ENCODE measurements around the gene ELMO1.

DNA sequence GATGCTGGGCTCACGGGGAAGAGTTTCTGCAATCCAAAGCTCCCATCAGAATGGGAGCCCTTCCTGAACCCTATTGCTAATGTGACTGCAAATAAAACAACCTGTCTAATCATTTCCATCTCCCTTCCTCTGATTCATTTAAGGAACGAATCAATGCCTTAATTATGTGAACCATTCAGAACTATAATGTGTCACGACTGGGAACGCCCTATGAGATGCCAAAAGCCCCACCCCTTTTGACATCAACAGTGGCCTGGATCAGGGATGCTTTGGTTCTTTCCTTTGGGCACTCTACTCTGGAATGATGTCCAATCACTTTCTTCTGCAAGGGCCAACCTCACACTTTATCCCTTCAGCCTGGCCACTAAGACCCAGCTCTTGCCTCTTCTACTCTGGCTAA is 528.9 kb downstream of the ELMO1 start:
- TF ChIP-seq EP300 (IDR thresholded peaks at IDR 0.05; ENCODE audit: low read depth) (no peak), POLR2A (IDR thresholded peaks at IDR 0.05) (no peak), POLR2AphosphoS5 (IDR thresholded peaks at IDR 0.05) (no peak)
- TF ChIP-seq, protein P1, sequence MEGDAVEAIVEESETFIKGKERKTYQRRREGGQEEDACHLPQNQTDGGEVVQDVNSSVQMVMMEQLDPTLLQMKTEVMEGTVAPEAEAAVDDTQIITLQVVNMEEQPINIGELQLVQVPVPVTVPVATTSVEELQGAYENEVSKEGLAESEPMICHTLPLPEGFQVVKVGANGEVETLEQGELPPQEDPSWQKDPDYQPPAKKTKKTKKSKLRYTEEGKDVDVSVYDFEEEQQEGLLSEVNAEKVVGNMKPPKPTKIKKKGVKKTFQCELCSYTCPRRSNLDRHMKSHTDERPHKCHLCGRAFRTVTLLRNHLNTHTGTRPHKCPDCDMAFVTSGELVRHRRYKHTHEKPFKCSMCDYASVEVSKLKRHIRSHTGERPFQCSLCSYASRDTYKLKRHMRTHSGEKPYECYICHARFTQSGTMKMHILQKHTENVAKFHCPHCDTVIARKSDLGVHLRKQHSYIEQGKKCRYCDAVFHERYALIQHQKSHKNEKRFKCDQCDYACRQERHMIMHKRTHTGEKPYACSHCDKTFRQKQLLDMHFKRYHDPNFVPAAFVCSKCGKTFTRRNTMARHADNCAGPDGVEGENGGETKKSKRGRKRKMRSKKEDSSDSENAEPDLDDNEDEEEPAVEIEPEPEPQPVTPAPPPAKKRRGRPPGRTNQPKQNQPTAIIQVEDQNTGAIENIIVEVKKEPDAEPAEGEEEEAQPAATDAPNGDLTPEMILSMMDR (IDR thresholded peaks at IDR 0.05): no peak

All from transverse colon (tissue), 4 donors.